Suprapubic skin (tissue), 4 donors: ENCODE measurements around the gene SLC2A8. TPM values are rescaled to one million over a fixed set of nuclear protein-coding genes. Genes with fewer than 3 reads are reported as not detected.

Experiments
- DNase-seq, 2 donors: peaks; one replicate each; pipeline ENCODE4 v3.0.0-alpha.2; 2019; ENCODE audit warnings: low spot score in 2 of 2
- H3K27ac ChIP-seq: fragments of 200-600 bp; sonication (generic); one replicate; pipeline ENCODE4 v1.5.1; 2019
- H3K27me3 ChIP-seq: fragments of 200-600 bp; sonication (generic); one replicate; pipeline ENCODE4 v1.5.1; 2019
- H3K36me3 ChIP-seq: fragments of 200-600 bp; sonication (generic); one replicate; pipeline ENCODE4 v1.5.1; 2019
- H3K4me1 ChIP-seq: fragments of 200-600 bp; sonication (generic); one replicate; pipeline ENCODE4 v1.5.1; 2019
- H3K4me3 ChIP-seq: fragments of 200-600 bp; sonication (generic); one replicate; pipeline ENCODE4 v1.5.1; 2019; ENCODE audit warnings: mild to moderate bottlenecking
- H3K9me3 ChIP-seq: fragments of 200-600 bp; sonication (generic); one replicate; pipeline ENCODE4 v1.5.1; 2019
- CTCF ChIP-seq, 2 donors: fragments of 200-600 bp in 1 of 2; fragments of 450-650 bp in 1 of 2; sonication (generic) in 1 of 2; IDR thresholded peaks; one replicate each; pipeline ENCODE4 v1.5.1; 2016 to 2019; ENCODE audit warnings: antibody characterized with exemption in 2 of 2, mild to moderate bottlenecking in 1 of 2, moderate library complexity in 1 of 2
- EP300 ChIP-seq: sonication (generic); formaldehyde crosslinking; IDR thresholded peaks from one replicate; pipeline ENCODE4 v1.6.1; 2017; ENCODE audit warnings: antibody characterized with exemption
- POLR2A ChIP-seq, 2 donors: fragments of 450-650 bp; IDR thresholded peaks; one replicate each; pipeline ENCODE4 v1.6.1; 2017; ENCODE audit warnings: antibody characterized with exemption in 2 of 2, mild to moderate bottlenecking in 2 of 2, moderate library complexity in 2 of 2
- POLR2AphosphoS5 ChIP-seq, 3 donors: sonication (generic); formaldehyde crosslinking; IDR thresholded peaks; one replicate each; pipeline ENCODE4 v1.6.1; 2017; ENCODE audit warnings: antibody characterized with exemption in 3 of 3
- WGBS: methylation state at CpG from one replicate; pipeline ENCODE4 v1.1.5; 2018; 5-methylcytosine and 5-hydroxymethylcytosine counted together
- total RNA-seq, 4 donors: library from RNA; depleted of rRNA; stranded (reverse); fragments of >200 nt; gene quantifications; one replicate each; pipeline ENCODE4 v1.1.0, GENCODE V29; 2016

Gene SLC2A8
- 10 to 100 TPM; 17.2 to 26.0 (median 21.4) TPM for total RNA-seq

DNA sequence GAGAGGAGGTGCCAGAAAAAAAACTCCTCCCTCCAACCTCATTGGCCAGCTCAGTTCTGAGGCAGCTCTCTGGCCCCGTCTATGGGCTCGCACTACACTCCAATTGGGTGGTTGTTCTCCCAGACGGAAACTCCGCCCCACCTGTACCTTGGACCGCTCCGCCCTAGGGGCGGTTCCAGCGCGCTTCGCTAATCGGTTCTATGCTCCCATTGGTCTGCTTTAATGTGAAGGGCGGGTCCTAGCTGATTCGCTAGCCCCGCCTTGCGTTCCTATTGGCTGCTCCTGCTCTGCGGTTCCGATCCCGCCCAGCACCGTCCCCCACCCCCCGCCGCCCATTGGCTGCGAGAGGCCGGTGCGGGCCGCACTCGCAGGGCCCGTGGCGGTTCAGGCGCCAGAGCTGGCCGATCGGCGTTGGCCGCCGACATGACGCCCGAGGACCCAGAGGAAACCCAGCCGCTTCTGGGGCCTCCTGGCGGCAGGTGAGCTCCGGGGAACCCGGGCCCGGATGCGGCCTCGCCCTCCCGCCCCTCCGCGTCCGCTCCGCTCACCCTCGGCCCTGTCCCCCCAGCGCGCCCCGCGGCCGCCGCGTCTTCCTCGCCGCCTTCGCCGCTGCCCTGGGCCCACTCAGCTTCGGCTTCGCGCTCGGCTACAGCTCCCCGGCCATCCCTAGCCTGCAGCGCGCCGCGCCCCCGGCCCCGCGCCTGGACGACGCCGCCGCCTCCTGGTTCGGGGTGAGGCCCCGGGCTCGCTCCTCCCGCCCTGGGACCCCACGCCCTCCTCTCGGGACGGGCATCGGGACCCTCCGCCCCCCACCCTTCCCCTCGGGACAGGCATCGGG lies at the start of gene SLC2A8:
Gene SLC2A8 (plus strand): TSS at position 362 of the 838 bp plus-strand sequence. CDS start 62 bp downstream, at position 424.
- Histone ChIP-seq H3K27me3 (no peaks in the 10 kb centered on the region), H3K4me1 (peaks cover 23% of the 10 kb centered on the region), H3K9me3 (no peaks in the 10 kb centered on the region), H3K27ac (peak within 1 kb of the TSS; percentile 85), H3K4me3 (peak within 1 kb of the TSS; percentile 86), H3K36me3 (peaks cover 8% of the 10 kb centered on the region)
- DNase-seq = peak; percentile 99
- WGBS = under 1% methylated on average over 22 of the region's 87 CpGs
- TF ChIP-seq POLR2A (IDR thresholded peaks at IDR 0.05) = peak; percentile 20 to 22
- peak in 2 of 3 donors; percentile 23 to 42 for TF ChIP-seq POLR2AphosphoS5 (IDR thresholded peaks at IDR 0.05)
- TF ChIP-seq EP300 = no peak
- TF ChIP-seq CTCF (IDR thresholded peaks at IDR 0.05) = peak in 1 of 2 donors; percentile 12

- Histone ChIP-seq H3K27me3 (no peaks in the 10 kb centered on the region), H3K27ac (no peak overlapping the region), H3K4me1 (no peaks in the 10 kb centered on the region), H3K4me3 (no peak overlapping the region), H3K9me3 (no peaks in the 10 kb centered on the region), H3K36me3 (peaks cover 27% of the 10 kb centered on the region)
- TF ChIP-seq POLR2AphosphoS5 (IDR thresholded peaks at IDR 0.05) (no peak), CTCF (IDR thresholded peaks at IDR 0.05) (peak in 1 of 2 donors; percentile 17)
- 67% methylated on average over 8 of the region's 8 CpGs for WGBS
- no peak for DNase-seq
These were observed 48.9 kb upstream of the SLC2A8 start for GRCh38 chr9:127347831-127348776.

- 95% methylated on average over 10 of the region's 12 CpGs for WGBS
- no peak overlapping the region for H3K4me3 ChIP-seq
- no peaks in the 10 kb centered on the region for H3K4me1 ChIP-seq
- H3K36me3 ChIP-seq = peaks cover 19% of the 10 kb centered on the region
- no peak for DNase-seq
- no peaks in the 10 kb centered on the region for H3K9me3 ChIP-seq
- no peak overlapping the region for H3K27ac ChIP-seq
- TF ChIP-seq POLR2A (IDR thresholded peaks at IDR 0.05) = no peak
- TF ChIP-seq POLR2AphosphoS5 (IDR thresholded peaks at IDR 0.05) = no peak
- TF ChIP-seq CTCF (IDR thresholded peaks at IDR 0.05) = no peak
- TF ChIP-seq EP300 = no peak
- no peaks in the 10 kb centered on the region for H3K27me3 ChIP-seq
These were observed 47.4 kb upstream of the SLC2A8 start for GRCh38 chr9:127349483-127350113.

GRCh38 chr9:127351182-127352166 lies 45.5 kb upstream of the SLC2A8 start:
- WGBS = 88% methylated on average over 4 of the region's 4 CpGs
- Histone ChIP-seq H3K9me3 (no peaks in the 10 kb centered on the region), H3K27me3 (no peaks in the 10 kb centered on the region), H3K36me3 (peaks cover 24% of the 10 kb centered on the region), H3K4me3 (no peak overlapping the region), H3K27ac (no peak overlapping the region), H3K4me1 (no peaks in the 10 kb centered on the region)
- no peak for DNase-seq
- TF ChIP-seq POLR2A (IDR thresholded peaks at IDR 0.05) (no peak), CTCF (IDR thresholded peaks at IDR 0.05) (no peak), EP300 (no peak), POLR2AphosphoS5 (IDR thresholded peaks at IDR 0.05) (no peak)
